Measurements from ENCODE around the gene CHST5. TPM values are rescaled to one million over a fixed set of nuclear protein-coding genes. Genes with fewer than 3 reads are reported as not detected.

The CHST5 gene
- total and polyA plus RNA-seq, 2 experiments from 2014 or later = not detected

DNA sequence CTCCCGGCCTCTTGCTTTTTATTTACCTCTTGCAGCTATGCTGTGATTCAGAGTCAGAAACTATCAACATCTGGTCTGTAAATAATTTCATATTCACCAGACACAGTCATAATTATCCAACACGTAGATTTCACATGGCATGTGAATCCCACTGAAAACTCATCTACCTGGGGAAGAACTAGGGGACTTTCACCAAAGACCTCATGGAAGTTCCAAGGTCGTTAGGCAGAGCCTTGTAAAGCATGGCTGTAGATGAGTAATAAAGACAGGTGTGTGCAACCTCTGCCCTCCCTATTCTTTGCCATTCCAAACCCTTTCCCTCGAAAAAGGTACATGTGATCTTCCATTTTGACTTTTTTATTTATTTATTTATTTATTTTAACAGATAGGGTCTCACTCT, 1.9 kb upstream of the CHST5 start:
- Histone ChIP-seq H3F3A (replicated peaks; ENCODE audit: low read depth) (no peaks in the 10 kb centered on the region), H2AFZ (no peak overlapping the region), H4K20me1 (replicated peaks; ENCODE audit: insufficient read depth) (no peaks in the 10 kb centered on the region), H3K36me3 (ENCODE audit: insufficient read depth) (no peaks in the 10 kb centered on the region), H3K79me2 (replicated peaks; ENCODE audit: insufficient read depth) (no peaks in the 10 kb centered on the region), H3K9me2 (ENCODE audit: insufficient read depth) (no peaks in the 10 kb centered on the region), H3K27me3 (ENCODE audit: insufficient read depth) (no peaks in the 10 kb centered on the region), H3K4me3 (no peak overlapping the region), H3K4me2 (no peak overlapping the region), H3K4me1 (ENCODE audit: insufficient read depth) (0 out of 2 replicates have a peak, but pooled peaks cover 5% of the 10 kb centered on the region), H3K27ac (ENCODE audit: low read depth) (no peak overlapping the region)
- H3K4me3 Mint-ChIP-seq = no peak overlapping the region
- TF ChIP-seq ZNF114 (CRISPR knock-in tag; IDR thresholded peaks at IDR 0.05) (no peak), NANOG (IDR thresholded peaks at IDR 0.05; ENCODE audit: borderline replicate concordance) (no peak), ZNF331 (CRISPR knock-in tag; IDR thresholded peaks at IDR 0.05; ENCODE audit: low read depth) (no peak), JUNB (IDR thresholded peaks at IDR 0.05; ENCODE audit: unreplicated experiment) (no peak), POLR2AphosphoS5 (IDR thresholded peaks at IDR 0.05; ENCODE audit: low read depth) (no peak), EZH2 (IDR thresholded peaks at IDR 0.05; ENCODE audit: low read depth, unreplicated experiment) (no peak), EZH2phosphoT487 (IDR thresholded peaks at IDR 0.05; ENCODE audit: unreplicated experiment) (no peak), REST (IDR thresholded peaks at IDR 0.05; ENCODE audit: unreplicated experiment) (no peak), CREB1 (CRISPR knock-in tag; IDR thresholded peaks at IDR 0.05; ENCODE audit: low read depth) (no peak)
- TF ChIP-seq, protein P1, sequence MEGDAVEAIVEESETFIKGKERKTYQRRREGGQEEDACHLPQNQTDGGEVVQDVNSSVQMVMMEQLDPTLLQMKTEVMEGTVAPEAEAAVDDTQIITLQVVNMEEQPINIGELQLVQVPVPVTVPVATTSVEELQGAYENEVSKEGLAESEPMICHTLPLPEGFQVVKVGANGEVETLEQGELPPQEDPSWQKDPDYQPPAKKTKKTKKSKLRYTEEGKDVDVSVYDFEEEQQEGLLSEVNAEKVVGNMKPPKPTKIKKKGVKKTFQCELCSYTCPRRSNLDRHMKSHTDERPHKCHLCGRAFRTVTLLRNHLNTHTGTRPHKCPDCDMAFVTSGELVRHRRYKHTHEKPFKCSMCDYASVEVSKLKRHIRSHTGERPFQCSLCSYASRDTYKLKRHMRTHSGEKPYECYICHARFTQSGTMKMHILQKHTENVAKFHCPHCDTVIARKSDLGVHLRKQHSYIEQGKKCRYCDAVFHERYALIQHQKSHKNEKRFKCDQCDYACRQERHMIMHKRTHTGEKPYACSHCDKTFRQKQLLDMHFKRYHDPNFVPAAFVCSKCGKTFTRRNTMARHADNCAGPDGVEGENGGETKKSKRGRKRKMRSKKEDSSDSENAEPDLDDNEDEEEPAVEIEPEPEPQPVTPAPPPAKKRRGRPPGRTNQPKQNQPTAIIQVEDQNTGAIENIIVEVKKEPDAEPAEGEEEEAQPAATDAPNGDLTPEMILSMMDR (conservative IDR thresholded peaks at IDR 0.05; ENCODE audit: low read depth in 2 of 2) = no peak
- TF ChIP-seq, protein P2, sequence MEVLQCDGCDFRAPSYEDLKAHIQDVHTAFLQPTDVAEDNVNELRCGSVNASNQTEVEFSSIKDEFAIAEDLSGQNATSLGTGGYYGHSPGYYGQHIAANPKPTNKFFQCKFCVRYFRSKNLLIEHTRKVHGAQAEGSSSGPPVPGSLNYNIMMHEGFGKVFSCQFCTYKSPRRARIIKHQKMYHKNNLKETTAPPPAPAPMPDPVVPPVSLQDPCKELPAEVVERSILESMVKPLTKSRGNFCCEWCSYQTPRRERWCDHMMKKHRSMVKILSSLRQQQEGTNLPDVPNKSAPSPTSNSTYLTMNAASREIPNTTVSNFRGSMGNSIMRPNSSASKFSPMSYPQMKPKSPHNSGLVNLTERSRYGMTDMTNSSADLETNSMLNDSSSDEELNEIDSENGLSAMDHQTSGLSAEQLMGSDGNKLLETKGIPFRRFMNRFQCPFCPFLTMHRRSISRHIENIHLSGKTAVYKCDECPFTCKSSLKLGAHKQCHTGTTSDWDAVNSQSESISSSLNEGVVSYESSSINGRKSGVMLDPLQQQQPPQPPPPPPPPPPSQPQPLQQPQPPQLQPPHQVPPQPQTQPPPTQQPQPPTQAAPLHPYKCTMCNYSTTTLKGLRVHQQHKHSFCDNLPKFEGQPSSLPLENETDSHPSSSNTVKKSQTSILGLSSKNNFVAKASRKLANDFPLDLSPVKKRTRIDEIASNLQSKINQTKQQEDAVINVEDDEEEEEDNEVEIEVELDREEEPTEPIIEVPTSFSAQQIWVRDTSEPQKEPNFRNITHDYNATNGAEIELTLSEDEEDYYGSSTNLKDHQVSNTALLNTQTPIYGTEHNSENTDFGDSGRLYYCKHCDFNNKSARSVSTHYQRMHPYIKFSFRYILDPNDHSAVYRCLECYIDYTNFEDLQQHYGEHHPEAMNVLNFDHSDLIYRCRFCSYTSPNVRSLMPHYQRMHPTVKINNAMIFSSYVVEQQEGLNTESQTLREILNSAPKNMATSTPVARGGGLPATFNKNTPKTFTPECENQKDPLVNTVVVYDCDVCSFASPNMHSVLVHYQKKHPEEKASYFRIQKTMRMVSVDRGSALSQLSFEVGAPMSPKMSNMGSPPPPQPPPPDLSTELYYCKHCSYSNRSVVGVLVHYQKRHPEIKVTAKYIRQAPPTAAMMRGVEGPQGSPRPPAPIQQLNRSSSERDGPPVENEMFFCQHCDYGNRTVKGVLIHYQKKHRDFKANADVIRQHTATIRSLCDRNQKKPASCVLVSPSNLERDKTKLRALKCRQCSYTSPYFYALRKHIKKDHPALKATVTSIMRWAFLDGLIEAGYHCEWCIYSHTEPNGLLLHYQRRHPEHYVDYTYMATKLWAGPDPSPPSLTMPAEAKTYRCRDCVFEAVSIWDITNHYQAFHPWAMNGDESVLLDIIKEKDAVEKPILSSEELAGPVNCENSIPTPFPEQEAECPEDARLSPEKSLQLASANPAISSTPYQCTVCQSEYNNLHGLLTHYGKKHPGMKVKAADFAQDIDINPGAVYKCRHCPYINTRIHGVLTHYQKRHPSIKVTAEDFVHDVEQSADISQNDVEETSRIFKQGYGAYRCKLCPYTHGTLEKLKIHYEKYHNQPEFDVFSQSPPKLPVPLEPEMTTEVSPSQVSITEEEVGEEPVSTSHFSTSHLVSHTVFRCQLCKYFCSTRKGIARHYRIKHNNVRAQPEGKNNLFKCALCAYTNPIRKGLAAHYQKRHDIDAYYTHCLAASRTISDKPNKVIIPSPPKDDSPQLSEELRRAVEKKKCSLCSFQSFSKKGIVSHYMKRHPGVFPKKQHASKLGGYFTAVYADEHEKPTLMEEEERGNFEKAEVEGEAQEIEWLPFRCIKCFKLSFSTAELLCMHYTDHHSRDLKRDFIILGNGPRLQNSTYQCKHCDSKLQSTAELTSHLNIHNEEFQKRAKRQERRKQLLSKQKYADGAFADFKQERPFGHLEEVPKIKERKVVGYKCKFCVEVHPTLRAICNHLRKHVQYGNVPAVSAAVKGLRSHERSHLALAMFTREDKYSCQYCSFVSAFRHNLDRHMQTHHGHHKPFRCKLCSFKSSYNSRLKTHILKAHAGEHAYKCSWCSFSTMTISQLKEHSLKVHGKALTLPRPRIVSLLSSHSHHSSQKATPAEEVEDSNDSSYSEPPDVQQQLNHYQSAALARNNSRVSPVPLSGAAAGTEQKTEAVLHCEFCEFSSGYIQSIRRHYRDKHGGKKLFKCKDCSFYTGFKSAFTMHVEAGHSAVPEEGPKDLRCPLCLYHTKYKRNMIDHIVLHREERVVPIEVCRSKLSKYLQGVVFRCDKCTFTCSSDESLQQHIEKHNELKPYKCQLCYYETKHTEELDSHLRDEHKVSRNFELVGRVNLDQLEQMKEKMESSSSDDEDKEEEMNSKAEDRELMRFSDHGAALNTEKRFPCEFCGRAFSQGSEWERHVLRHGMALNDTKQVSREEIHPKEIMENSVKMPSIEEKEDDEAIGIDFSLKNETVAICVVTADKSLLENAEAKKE (CRISPR knock-in tag; IDR thresholded peaks at IDR 0.05) = no peak
- TF ChIP-seq, protein P3, sequence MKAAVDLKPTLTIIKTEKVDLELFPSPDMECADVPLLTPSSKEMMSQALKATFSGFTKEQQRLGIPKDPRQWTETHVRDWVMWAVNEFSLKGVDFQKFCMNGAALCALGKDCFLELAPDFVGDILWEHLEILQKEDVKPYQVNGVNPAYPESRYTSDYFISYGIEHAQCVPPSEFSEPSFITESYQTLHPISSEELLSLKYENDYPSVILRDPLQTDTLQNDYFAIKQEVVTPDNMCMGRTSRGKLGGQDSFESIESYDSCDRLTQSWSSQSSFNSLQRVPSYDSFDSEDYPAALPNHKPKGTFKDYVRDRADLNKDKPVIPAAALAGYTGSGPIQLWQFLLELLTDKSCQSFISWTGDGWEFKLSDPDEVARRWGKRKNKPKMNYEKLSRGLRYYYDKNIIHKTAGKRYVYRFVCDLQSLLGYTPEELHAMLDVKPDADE (IDR thresholded peaks at IDR 0.05) = no peak
- no peaks in the 10 kb centered on the region; the same call in 2 of the 3 replicates for H3K36me3 Mint-ChIP-seq (ENCODE audit: low read depth)
- H3K4me1 Mint-ChIP-seq = peaks cover 4% of the 10 kb centered on the region; the same call in 1 of the 3 replicates
- H3K27ac Mint-ChIP-seq = no peak overlapping the region
- DNase-seq (ENCODE audit: low spot score) = no peak
- H3K27me3 Mint-ChIP-seq (ENCODE audit: insufficient read depth, low read depth, poor library complexity) = no peaks in the 10 kb centered on the region
- no peaks in the 10 kb centered on the region for H3K9me3 Mint-ChIP-seq
- no peak for ATAC-seq

All from GM23338 (cell line).